HepG2 (cell line): ENCODE results near the gene NFAT5. TPM values are rescaled to one million over a fixed set of nuclear protein-coding genes. Genes with fewer than 3 reads are reported as not detected.

Experiments
- ARID2 ChIP-seq: sonication (generic); formaldehyde crosslinking; IDR thresholded peaks from 2 replicates; pipeline ENCODE4 v1.8.1; 2022; ENCODE audit warnings: mild to moderate bottlenecking, missing genetic modification reagents, borderline replicate concordance
- ATF7-NPFF ChIP-seq: sonication (generic); formaldehyde crosslinking; IDR thresholded peaks from 2 replicates; pipeline ENCODE4 v1.8.1; 2023; ENCODE audit warnings: mild to moderate bottlenecking, low read depth, missing genetic modification reagents, moderate library complexity
- FOXJ3 ChIP-seq: sonication (generic); formaldehyde crosslinking; IDR thresholded peaks from 2 replicates; pipeline ENCODE4 v1.4.0; 2020; ENCODE audit warnings: missing genetic modification reagents, mild to moderate bottlenecking, borderline replicate concordance
- GTF2F1 ChIP-seq: fragments of 150-350 bp; IDR thresholded peaks from 2 replicates; pipeline ENCODE4 v1.6.1; 2014; ENCODE audit warnings: low read length
- HOXA9 ChIP-seq: sonication (generic); formaldehyde crosslinking; IDR thresholded peaks from 2 replicates; pipeline ENCODE4 v1.8.1; 2022; ENCODE audit warnings: missing genetic modification reagents, mild to moderate bottlenecking, moderate library complexity, borderline replicate concordance
- KDM5B ChIP-seq: sonication (generic); formaldehyde crosslinking; IDR thresholded peaks from 2 replicates; pipeline ENCODE4 v1.4.0; 2020; ENCODE audit warnings: missing genetic modification reagents, mild to moderate bottlenecking, borderline replicate concordance
- MBNL3 ChIP-seq: fragments of 250-450 bp; sonication (Bioruptor Pico); conservative IDR thresholded peaks from 2 replicates; pipeline ENCODE4 v1.8.0; 2022; ENCODE audit warnings: mild to moderate bottlenecking, inconsistent platforms
- MLLT10 ChIP-seq: sonication (generic); formaldehyde crosslinking; IDR thresholded peaks from 2 replicates; pipeline ENCODE4 v1.4.0; 2020; ENCODE audit warnings: missing genetic modification reagents
- NAIF1 ChIP-seq: sonication (generic); formaldehyde crosslinking; IDR thresholded peaks from 2 replicates; pipeline ENCODE4 v1.5.0; 2020; ENCODE audit warnings: mild to moderate bottlenecking, missing genetic modification reagents, borderline replicate concordance
- NFE2 ChIP-seq: sonication (generic); formaldehyde crosslinking; IDR thresholded peaks from 2 replicates; pipeline ENCODE4 v1.4.0; 2020; ENCODE audit warnings: missing genetic modification reagents
- PAF1 ChIP-seq: IDR thresholded peaks from 2 replicates; pipeline ENCODE4 v1.6.1; 2016; ENCODE audit warnings: missing genetic modification reagents, missing compliant biosample characterization
- PHB2 ChIP-seq: fragments of 450-650 bp; IDR thresholded peaks from 2 replicates; pipeline ENCODE4 v1.6.1; 2018; ENCODE audit not compliant: partially characterized antibody
- PLRG1 ChIP-seq: fragments of 450-650 bp; conservative IDR thresholded peaks from 2 replicates; pipeline ENCODE4 v1.6.1; 2016
- POLR2AphosphoS5 ChIP-seq: IDR thresholded peaks from 2 replicates; pipeline ENCODE4 v1.6.1; 2012; ENCODE audit warnings: low read depth, low read length
- RBAK ChIP-seq: sonication (generic); formaldehyde crosslinking; IDR thresholded peaks from 2 replicates; pipeline ENCODE4 v1.5.1; 2020; ENCODE audit warnings: mild to moderate bottlenecking, missing genetic modification reagents
- SETDB1 ChIP-seq: sonication (generic); formaldehyde crosslinking; IDR thresholded peaks from 2 replicates; pipeline ENCODE4 v1.5.1; 2020; ENCODE audit warnings: missing genetic modification reagents, mild to moderate bottlenecking, borderline replicate concordance
- SIN3B ChIP-seq: fragments of 150-350 bp; IDR thresholded peaks from 2 replicates; pipeline ENCODE4 v1.6.1; 2014; ENCODE audit warnings: low read length
- SMARCC2 ChIP-seq: fragments of 450-650 bp; IDR thresholded peaks from 2 replicates; pipeline ENCODE4 v1.6.1; 2017; ENCODE audit warnings: antibody characterized with exemption, mild to moderate bottlenecking
- SMC3 ChIP-seq: IDR thresholded peaks from 2 replicates; pipeline ENCODE4 v1.6.1; 2011; ENCODE audit warnings: low read length, improper control_type of control experiment
- THYN1 ChIP-seq: sonication (generic); formaldehyde crosslinking; IDR thresholded peaks from 2 replicates; pipeline ENCODE4 v1.8.1; 2023; ENCODE audit warnings: low read depth, mild to moderate bottlenecking, moderate library complexity, missing genetic modification reagents, borderline replicate concordance
- ZNF333 ChIP-seq: sonication (generic); formaldehyde crosslinking; IDR thresholded peaks from 2 replicates; pipeline ENCODE4 v1.4.0; 2020; ENCODE audit warnings: mild to moderate bottlenecking, missing genetic modification reagents, borderline replicate concordance
- ZNF367 ChIP-seq: sonication (generic); formaldehyde crosslinking; IDR thresholded peaks from 2 replicates; pipeline ENCODE4 v1.4.0; 2020; ENCODE audit warnings: missing genetic modification reagents, borderline replicate concordance
- ZNF441 ChIP-seq: sonication (generic); formaldehyde crosslinking; IDR thresholded peaks from 2 replicates; pipeline ENCODE4 v1.7.0; 2021; ENCODE audit warnings: missing genetic modification reagents, borderline replicate concordance
- ZNF629 ChIP-seq: sonication (generic); formaldehyde crosslinking; conservative IDR thresholded peaks from 2 replicates; pipeline ENCODE4 v1.5.0; 2020; ENCODE audit warnings: missing genetic modification reagents
- ZNF644 ChIP-seq: IDR thresholded peaks from 2 replicates; pipeline ENCODE4 v1.6.1; 2016; ENCODE audit warnings: low read depth
- ZNF652 ChIP-seq: IDR thresholded peaks from 2 replicates; pipeline ENCODE4 v1.6.1; 2016; ENCODE audit warnings: low read depth, borderline replicate concordance
- ZNF780A ChIP-seq: sonication (generic); formaldehyde crosslinking; IDR thresholded peaks from 2 replicates; pipeline ENCODE4 v1.8.0; 2022; ENCODE audit warnings: mild to moderate bottlenecking, missing genetic modification reagents, moderate library complexity
- ZSCAN31 ChIP-seq: sonication (generic); formaldehyde crosslinking; IDR thresholded peaks from 2 replicates; pipeline ENCODE4 v1.5.0; 2020; ENCODE audit warnings: low read depth, mild to moderate bottlenecking, missing genetic modification reagents
- polyA plus RNA-seq, 8 experiments: library from polyadenylated mRNA; depleted of rRNA in 3 of 8; stranded (reverse) in 7 of 8; unstranded in 1 of 8; fragments of >200 nt; fragmentation: Illumina TruSeq in 4 of 8; extraction: Trizol in 4 of 8; gene quantifications; 2 replicates each; pipeline versions ENCODE4 v1.2.1 to v1.2.3, GENCODE V29; 2011 to 2016; ENCODE audit warnings: low read depth in 4 of 8, missing spikeins in 1 of 8, mixed read lengths in 1 of 8; ENCODE audit not compliant: insufficient read depth in 1 of 8
- total RNA-seq, 5 experiments: library from RNA; depleted of rRNA; stranded (reverse); fragments of >200 nt; fragmentation: Illumina TruSeq; extraction: Trizol; gene quantifications; 2 replicates each; pipeline ENCODE4 v1.2.3, GENCODE V29; 2016; ENCODE audit warnings: low read depth in 1 of 5
- TF ChIP-seq, protein P1 (sequence below): sonication (generic); formaldehyde crosslinking; IDR thresholded peaks from 2 replicates; pipeline ENCODE4 v1.4.0; 2020; ENCODE audit warnings: mild to moderate bottlenecking, missing genetic modification reagents
- TF ChIP-seq, protein P2 (sequence below): sonication (generic); formaldehyde crosslinking; IDR thresholded peaks from 2 replicates; pipeline ENCODE4 v1.5.0; 2020; ENCODE audit warnings: missing genetic modification reagents, mild to moderate bottlenecking, borderline replicate concordance
- TF ChIP-seq, protein P3 (sequence below): sonication (generic); formaldehyde crosslinking; IDR thresholded peaks from 2 replicates; pipeline ENCODE4 v1.5.0; 2020; ENCODE audit warnings: mild to moderate bottlenecking, missing genetic modification reagents

The NFAT5 gene
- total and polyA plus RNA-seq, 2 of the 13 experiments (the other 11 are each of a cell fraction or from before 2014, with no cell fraction given) = 20.5 to 54.3 TPM

DNA sequence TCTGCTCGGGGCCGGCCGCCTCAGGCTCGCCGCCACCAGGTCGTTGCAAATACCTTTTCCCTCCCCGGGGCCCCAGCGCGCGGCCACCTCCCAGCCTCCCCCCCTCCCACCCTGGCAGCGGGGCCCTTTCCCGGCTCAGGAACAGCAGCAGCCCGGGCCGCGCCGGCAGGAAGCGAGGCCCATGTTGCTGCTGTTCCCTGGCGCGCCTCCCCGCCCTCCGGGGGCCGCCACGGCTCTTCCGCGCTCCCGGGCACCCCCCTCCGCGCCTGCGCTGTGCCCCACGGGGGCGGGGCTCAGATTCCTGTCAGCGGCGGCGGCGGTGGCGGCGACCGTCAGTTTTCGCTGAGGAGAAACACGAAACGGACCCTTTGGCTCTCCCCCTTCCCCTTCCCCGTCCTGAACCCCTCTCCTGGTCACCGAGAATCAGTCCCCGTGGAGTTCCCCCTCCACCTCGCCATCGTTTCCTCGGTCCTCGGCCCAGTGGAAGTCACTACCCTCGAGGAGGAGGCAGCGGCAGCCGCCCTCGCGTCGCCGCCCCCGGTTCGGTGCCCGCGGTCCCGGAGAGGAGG is at the start of gene NFAT5 (continued):
- TF ChIP-seq SMARCC2 (no peak), NFE2 (no peak), ZNF780A (CRISPR knock-in tag) (peak; percentile 82; the same call in 1 of the 2 replicates), ZNF629 (no peak), PAF1 (CRISPR knock-in tag) (no peak), PHB2 (no peak), RBAK (CRISPR knock-in tag) (no peak), MBNL3 (CRISPR knock-in tag) (no peak), PLRG1 (no peak), SMC3 (no peak), SIN3B (peak; percentile 26; the same call in 1 of the 2 replicates), ZNF644 (CRISPR knock-in tag) (no peak), ZNF441 (CRISPR knock-in tag) (no peak; the same call in 1 of the 2 replicates), SETDB1 (CRISPR knock-in tag) (no peak), ZNF333 (CRISPR knock-in tag) (no peak), ZNF652 (CRISPR knock-in tag) (no peak), GTF2F1 (peak; percentile 54; the same call in 1 of the 2 replicates), ZSCAN31 (CRISPR knock-in tag) (peak; percentile 99), FOXJ3 (CRISPR knock-in tag) (no peak; the same call in 1 of the 2 replicates), ZNF367 (CRISPR knock-in tag) (peak; percentile 69; the same call in 1 of the 2 replicates), THYN1 (CRISPR knock-in tag) (no peak), ARID2 (CRISPR knock-in tag) (peak; percentile 85; the same call in 1 of the 2 replicates), HOXA9 (CRISPR knock-in tag) (peak; percentile 90; the same call in 1 of the 2 replicates), POLR2AphosphoS5 (peak; percentile 83), KDM5B (CRISPR knock-in tag) (peak; percentile 93; the same call in 1 of the 2 replicates), ATF7-NPFF (peak; percentile 97), MLLT10 (no peak), NAIF1 (CRISPR knock-in tag) (no peak)
- TF ChIP-seq, protein P1, sequence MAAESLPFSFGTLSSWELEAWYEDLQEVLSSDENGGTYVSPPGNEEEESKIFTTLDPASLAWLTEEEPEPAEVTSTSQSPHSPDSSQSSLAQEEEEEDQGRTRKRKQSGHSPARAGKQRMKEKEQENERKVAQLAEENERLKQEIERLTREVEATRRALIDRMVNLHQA (CRISPR knock-in tag) = no peak
- TF ChIP-seq, protein P2, sequence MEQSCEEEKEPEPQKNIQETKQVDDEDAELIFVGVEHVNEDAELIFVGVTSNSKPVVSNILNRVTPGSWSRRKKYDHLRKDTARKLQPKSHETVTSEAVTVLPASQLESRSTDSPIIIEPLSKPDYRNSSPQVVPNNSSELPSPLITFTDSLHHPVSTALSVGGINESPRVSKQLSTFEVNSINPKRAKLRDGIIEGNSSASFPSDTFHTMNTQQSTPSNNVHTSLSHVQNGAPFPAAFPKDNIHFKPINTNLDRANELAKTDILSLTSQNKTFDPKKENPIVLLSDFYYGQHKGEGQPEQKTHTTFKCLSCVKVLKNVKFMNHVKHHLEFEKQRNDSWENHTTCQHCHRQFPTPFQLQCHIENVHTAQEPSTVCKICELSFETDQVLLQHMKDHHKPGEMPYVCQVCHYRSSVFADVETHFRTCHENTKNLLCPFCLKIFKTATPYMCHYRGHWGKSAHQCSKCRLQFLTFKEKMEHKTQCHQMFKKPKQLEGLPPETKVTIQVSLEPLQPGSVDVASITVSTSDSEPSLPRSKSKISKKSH (CRISPR knock-in tag) = peak; percentile 4; the same call in 1 of the 2 replicates
- TF ChIP-seq, protein P3, sequence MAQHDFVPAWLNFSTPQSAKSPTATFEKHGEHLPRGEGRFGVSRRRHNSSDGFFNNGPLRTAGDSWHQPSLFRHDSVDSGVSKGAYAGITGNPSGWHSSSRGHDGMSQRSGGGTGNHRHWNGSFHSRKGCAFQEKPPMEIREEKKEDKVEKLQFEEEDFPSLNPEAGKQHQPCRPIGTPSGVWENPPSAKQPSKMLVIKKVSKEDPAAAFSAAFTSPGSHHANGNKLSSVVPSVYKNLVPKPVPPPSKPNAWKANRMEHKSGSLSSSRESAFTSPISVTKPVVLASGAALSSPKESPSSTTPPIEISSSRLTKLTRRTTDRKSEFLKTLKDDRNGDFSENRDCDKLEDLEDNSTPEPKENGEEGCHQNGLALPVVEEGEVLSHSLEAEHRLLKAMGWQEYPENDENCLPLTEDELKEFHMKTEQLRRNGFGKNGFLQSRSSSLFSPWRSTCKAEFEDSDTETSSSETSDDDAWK (CRISPR knock-in tag) = no peak
